HepG2 (cell line): ENCODE results near the gene RNF126. TPM values are rescaled to one million over a fixed set of nuclear protein-coding genes. Genes with fewer than 3 reads are reported as not detected.

ENCODE experiments used
- FOXA1 ChIP-seq, 2 experiments: fragments of 450-650 bp in 1 of 2; sonication (generic) in 1 of 2; formaldehyde crosslinking in 1 of 2; IDR thresholded peaks; 2 replicates each; pipeline versions ENCODE4 v1.4.0 to v1.6.1; 2016 to 2020; ENCODE audit warnings: missing genetic modification reagents in 1 of 2
- HOXD1 ChIP-seq: sonication (generic); formaldehyde crosslinking; IDR thresholded peaks from 2 replicates; pipeline ENCODE4 v1.5.0; 2020; ENCODE audit warnings: missing genetic modification reagents
- IRX3 ChIP-seq: sonication (generic); formaldehyde crosslinking; IDR thresholded peaks from 2 replicates; pipeline ENCODE4 v1.8.1; 2023; ENCODE audit warnings: mild to moderate bottlenecking, low read depth, missing genetic modification reagents, borderline replicate concordance
- JUND ChIP-seq: sonication (generic); formaldehyde crosslinking; IDR thresholded peaks from 2 replicates; pipeline ENCODE4 v1.8.0; 2022; ENCODE audit warnings: mild to moderate bottlenecking, missing genetic modification reagents
- MEIS1 ChIP-seq: sonication (generic); formaldehyde crosslinking; IDR thresholded peaks from 2 replicates; pipeline ENCODE4 v1.9.0; 2021; ENCODE audit warnings: mild to moderate bottlenecking, missing genetic modification reagents, moderate library complexity, borderline replicate concordance
- PTBP1 ChIP-seq: fragments of 200-400 bp; formaldehyde crosslinking; IDR thresholded peaks from 2 replicates; pipeline ENCODE4 v1.6.1; 2018; ENCODE audit warnings: low read length, low read depth; ENCODE audit not compliant: poor library complexity, severe bottlenecking
- SMAD9 ChIP-seq: sonication (generic); formaldehyde crosslinking; IDR thresholded peaks from 2 replicates; pipeline ENCODE4 v1.5.1; 2020; ENCODE audit warnings: mild to moderate bottlenecking, missing genetic modification reagents
- SMC3 ChIP-seq: IDR thresholded peaks from 2 replicates; pipeline ENCODE4 v1.6.1; 2011; ENCODE audit warnings: low read length, improper control_type of control experiment
- TBP ChIP-seq: sonication (generic); formaldehyde crosslinking; IDR thresholded peaks from 2 replicates; pipeline ENCODE4 v1.5.0; 2020; ENCODE audit warnings: missing genetic modification reagents
- TCF7L2 ChIP-seq: IDR thresholded peaks from 2 replicates; pipeline ENCODE4 v1.6.1; 2011; ENCODE audit warnings: mild to moderate bottlenecking, low read depth, low read length, moderate library complexity
- YY1 ChIP-seq: IDR thresholded peaks from 2 replicates; pipeline ENCODE4 v1.6.1; 2011; ENCODE audit warnings: low read length, low read depth, moderate library complexity, mild to moderate bottlenecking; ENCODE audit not compliant: insufficient read depth, insufficient replicate concordance
- ZFP41 ChIP-seq: sonication (generic); formaldehyde crosslinking; IDR thresholded peaks from 2 replicates; pipeline ENCODE4 v1.4.0; 2020; ENCODE audit warnings: mild to moderate bottlenecking, missing genetic modification reagents, borderline replicate concordance
- ZNF24 ChIP-seq: fragments of 450-650 bp; IDR thresholded peaks from 2 replicates; pipeline ENCODE4 v1.6.1; 2017; ENCODE audit warnings: antibody characterized with exemption, mild to moderate bottlenecking
- ZNF564 ChIP-seq: sonication (generic); formaldehyde crosslinking; IDR thresholded peaks from 2 replicates; pipeline ENCODE4 v1.8.1; 2023; ENCODE audit warnings: mild to moderate bottlenecking, missing genetic modification reagents
- ZNF577 ChIP-seq: sonication (generic); formaldehyde crosslinking; IDR thresholded peaks from 2 replicates; pipeline ENCODE4 v1.4.0; 2020; ENCODE audit warnings: mild to moderate bottlenecking, low read depth, missing genetic modification reagents, borderline replicate concordance
- polyA plus RNA-seq, 8 experiments: library from polyadenylated mRNA; depleted of rRNA in 3 of 8; stranded (reverse) in 7 of 8; unstranded in 1 of 8; fragments of >200 nt; fragmentation: Illumina TruSeq in 4 of 8; extraction: Trizol in 4 of 8; gene quantifications; 2 replicates each; pipeline versions ENCODE4 v1.2.1 to v1.2.3, GENCODE V29; 2011 to 2016; ENCODE audit warnings: low read depth in 4 of 8, missing spikeins in 1 of 8, mixed read lengths in 1 of 8; ENCODE audit not compliant: insufficient read depth in 1 of 8
- total RNA-seq, 5 experiments: library from RNA; depleted of rRNA; stranded (reverse); fragments of >200 nt; fragmentation: Illumina TruSeq; extraction: Trizol; gene quantifications; 2 replicates each; pipeline ENCODE4 v1.2.3, GENCODE V29; 2016; ENCODE audit warnings: low read depth in 1 of 5
- TF ChIP-seq, protein P1 (sequence below): sonication (generic); formaldehyde crosslinking; IDR thresholded peaks from 2 replicates; pipeline ENCODE4 v1.4.0; 2020; ENCODE audit warnings: mild to moderate bottlenecking, missing genetic modification reagents
- TF ChIP-seq, protein P2 (sequence below): sonication (generic); formaldehyde crosslinking; IDR thresholded peaks from 2 replicates; pipeline ENCODE4 v1.8.0; 2022; ENCODE audit warnings: missing genetic modification reagents, mild to moderate bottlenecking, moderate library complexity, borderline replicate concordance
- TF ChIP-seq, protein P3 (sequence below): sonication (generic); formaldehyde crosslinking; conservative IDR thresholded peaks from 2 replicates; pipeline ENCODE4 v1.8.0; 2022; ENCODE audit warnings: low read depth, missing genetic modification reagents
- TF ChIP-seq, protein P4 (sequence below): sonication (generic); formaldehyde crosslinking; IDR thresholded peaks from 2 replicates; pipeline ENCODE4 v1.5.0; 2020; ENCODE audit warnings: mild to moderate bottlenecking, missing genetic modification reagents

RNF126 gene
- total and polyA plus RNA-seq, 2 of the 13 experiments (the other 11 are each of a cell fraction or from before 2014, with no cell fraction given) = 23.2 to 34.0 TPM

DNA sequence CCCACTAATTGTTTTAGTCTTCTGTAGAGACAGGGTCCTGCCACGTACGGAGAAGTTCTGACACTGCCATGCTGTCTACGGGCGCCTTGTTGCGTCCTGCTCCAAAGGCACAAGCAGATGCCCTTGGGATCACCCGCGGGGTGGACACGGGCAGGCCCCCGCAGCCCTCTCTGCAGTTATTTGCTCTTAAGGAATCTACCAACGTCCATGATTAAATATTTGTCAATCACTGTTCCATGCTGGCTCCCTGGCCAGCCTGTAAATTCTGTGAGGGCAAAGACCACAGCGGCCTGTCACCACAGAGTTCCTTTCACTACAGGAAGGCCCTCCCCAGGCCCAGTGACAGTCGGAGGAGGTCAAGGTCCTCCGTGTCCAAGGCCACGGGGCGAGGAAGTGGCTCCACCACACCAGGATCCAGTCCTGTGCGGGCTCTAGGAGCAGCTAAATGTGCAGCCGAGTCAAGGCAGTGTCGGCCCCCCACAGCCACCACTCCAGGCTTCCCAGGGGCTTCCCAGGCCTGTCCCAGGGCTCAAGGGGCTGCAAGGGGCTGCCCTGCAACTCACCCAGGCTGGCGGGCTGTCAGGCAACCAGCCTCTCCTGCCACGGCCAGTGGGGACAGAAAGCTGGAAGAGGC lies 2.1 kb downstream of the RNF126 start (continued):
- TF ChIP-seq ZNF577 (CRISPR knock-in tag) (no peak), FOXA1 (IDR thresholded peaks at IDR 0.05) (no peak), FOXA1 (CRISPR knock-in tag; IDR thresholded peaks at IDR 0.05) (peak; percentile 59), SMC3 (0 out of 2 replicates have a peak, but pooled peaks have one; percentile 12), YY1 (no peak), HOXD1 (0 out of 2 replicates have a peak, but pooled peaks have one; percentile 39), MEIS1 (CRISPR knock-in tag) (peak; percentile 96), IRX3 (peak; percentile 40; the same call in 1 of the 2 replicates), ZNF564 (no peak), PTBP1 (no peak), TBP (CRISPR knock-in tag) (0 out of 2 replicates have a peak, but pooled peaks have one; percentile 43), ZNF24 (no peak), TCF7L2 (no peak), SMAD9 (CRISPR knock-in tag) (no peak), JUND (CRISPR knock-in tag) (0 out of 2 replicates have a peak, but pooled peaks have one; percentile 34), ZFP41 (CRISPR knock-in tag) (0 out of 2 replicates have a peak, but pooled peaks have one; percentile 17)
- TF ChIP-seq, protein P1, sequence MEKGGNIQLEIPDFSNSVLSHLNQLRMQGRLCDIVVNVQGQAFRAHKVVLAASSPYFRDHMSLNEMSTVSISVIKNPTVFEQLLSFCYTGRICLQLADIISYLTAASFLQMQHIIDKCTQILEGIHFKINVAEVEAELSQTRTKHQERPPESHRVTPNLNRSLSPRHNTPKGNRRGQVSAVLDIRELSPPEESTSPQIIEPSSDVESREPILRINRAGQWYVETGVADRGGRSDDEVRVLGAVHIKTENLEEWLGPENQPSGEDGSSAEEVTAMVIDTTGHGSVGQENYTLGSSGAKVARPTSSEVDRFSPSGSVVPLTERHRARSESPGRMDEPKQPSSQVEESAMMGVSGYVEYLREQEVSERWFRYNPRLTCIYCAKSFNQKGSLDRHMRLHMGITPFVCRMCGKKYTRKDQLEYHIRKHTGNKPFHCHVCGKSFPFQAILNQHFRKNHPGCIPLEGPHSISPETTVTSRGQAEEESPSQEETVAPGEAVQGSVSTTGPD (CRISPR knock-in tag) = peak; percentile 62; the same call in 1 of the 2 replicates
- TF ChIP-seq, protein P2, sequence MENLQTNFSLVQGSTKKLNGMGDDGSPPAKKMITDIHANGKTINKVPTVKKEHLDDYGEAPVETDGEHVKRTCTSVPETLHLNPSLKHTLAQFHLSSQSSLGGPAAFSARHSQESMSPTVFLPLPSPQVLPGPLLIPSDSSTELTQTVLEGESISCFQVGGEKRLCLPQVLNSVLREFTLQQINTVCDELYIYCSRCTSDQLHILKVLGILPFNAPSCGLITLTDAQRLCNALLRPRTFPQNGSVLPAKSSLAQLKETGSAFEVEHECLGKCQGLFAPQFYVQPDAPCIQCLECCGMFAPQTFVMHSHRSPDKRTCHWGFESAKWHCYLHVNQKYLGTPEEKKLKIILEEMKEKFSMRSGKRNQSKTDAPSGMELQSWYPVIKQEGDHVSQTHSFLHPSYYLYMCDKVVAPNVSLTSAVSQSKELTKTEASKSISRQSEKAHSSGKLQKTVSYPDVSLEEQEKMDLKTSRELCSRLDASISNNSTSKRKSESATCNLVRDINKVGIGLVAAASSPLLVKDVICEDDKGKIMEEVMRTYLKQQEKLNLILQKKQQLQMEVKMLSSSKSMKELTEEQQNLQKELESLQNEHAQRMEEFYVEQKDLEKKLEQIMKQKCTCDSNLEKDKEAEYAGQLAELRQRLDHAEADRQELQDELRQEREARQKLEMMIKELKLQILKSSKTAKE (CRISPR knock-in tag) = peak; percentile 87
- TF ChIP-seq, protein P3, sequence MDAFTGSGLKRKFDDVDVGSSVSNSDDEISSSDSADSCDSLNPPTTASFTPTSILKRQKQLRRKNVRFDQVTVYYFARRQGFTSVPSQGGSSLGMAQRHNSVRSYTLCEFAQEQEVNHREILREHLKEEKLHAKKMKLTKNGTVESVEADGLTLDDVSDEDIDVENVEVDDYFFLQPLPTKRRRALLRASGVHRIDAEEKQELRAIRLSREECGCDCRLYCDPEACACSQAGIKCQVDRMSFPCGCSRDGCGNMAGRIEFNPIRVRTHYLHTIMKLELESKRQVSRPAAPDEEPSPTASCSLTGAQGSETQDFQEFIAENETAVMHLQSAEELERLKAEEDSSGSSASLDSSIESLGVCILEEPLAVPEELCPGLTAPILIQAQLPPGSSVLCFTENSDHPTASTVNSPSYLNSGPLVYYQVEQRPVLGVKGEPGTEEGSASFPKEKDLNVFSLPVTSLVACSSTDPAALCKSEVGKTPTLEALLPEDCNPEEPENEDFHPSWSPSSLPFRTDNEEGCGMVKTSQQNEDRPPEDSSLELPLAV (CRISPR knock-in tag) = no peak
- TF ChIP-seq, protein P4, sequence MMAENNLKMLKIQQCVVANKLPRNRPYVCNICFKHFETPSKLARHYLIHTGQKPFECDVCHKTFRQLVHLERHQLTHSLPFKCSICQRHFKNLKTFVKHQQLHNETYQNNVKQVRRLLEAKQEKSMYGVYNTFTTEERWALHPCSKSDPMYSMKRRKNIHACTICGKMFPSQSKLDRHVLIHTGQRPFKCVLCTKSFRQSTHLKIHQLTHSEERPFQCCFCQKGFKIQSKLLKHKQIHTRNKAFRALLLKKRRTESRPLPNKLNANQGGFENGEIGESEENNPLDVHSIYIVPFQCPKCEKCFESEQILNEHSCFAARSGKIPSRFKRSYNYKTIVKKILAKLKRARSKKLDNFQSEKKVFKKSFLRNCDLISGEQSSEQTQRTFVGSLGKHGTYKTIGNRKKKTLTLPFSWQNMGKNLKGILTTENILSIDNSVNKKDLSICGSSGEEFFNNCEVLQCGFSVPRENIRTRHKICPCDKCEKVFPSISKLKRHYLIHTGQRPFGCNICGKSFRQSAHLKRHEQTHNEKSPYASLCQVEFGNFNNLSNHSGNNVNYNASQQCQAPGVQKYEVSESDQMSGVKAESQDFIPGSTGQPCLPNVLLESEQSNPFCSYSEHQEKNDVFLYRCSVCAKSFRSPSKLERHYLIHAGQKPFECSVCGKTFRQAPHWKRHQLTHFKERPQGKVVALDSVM = 0 out of 2 replicates have a peak, but pooled peaks have one; percentile 59
